ENCODE data around the gene JAK3.

Gene JAK3

DNA sequence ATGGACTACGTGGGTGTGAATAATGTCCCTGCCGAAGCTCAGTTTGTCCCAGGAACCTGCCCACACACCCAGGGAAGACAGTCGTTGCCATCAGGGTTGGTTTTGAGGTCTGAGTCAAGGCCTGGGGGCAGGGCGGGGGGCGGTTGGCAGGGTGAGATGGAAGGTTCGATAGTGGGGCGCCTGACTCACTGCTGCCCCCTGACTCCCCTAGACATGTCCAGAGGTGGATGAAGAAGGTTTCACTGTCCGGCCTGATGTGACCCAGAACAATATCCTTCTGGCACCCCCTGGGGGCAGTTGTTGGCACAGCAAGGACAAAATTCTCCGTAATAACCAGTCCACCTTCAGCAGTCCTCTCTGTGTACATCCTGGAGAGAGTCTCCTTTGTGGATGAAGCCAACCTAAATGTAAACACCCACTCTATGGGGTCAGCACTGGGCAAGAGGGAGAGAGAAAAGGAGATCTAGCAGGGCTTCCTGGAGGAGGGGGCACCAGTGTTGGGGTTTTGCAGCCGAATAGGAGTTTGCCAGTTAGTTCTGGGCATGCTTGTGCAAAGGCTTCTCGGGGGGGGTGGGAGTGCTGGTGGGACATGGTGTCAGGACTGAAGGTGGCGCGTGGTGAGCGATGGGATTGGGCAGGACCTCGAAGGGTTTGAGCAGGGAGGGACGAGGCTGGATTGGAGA, 72.4 kb downstream of the JAK3 start:
- TF ChIP-seq, protein P1, sequence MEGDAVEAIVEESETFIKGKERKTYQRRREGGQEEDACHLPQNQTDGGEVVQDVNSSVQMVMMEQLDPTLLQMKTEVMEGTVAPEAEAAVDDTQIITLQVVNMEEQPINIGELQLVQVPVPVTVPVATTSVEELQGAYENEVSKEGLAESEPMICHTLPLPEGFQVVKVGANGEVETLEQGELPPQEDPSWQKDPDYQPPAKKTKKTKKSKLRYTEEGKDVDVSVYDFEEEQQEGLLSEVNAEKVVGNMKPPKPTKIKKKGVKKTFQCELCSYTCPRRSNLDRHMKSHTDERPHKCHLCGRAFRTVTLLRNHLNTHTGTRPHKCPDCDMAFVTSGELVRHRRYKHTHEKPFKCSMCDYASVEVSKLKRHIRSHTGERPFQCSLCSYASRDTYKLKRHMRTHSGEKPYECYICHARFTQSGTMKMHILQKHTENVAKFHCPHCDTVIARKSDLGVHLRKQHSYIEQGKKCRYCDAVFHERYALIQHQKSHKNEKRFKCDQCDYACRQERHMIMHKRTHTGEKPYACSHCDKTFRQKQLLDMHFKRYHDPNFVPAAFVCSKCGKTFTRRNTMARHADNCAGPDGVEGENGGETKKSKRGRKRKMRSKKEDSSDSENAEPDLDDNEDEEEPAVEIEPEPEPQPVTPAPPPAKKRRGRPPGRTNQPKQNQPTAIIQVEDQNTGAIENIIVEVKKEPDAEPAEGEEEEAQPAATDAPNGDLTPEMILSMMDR (IDR thresholded peaks at IDR 0.05; ENCODE audit: unreplicated experiment in 3 of 3) = peak; percentile 52 to 56 (median 56)
- H3K4me1 Mint-ChIP-seq = no peaks in the 10 kb centered on the region
- H3K27ac Mint-ChIP-seq = no peak overlapping the region
- no peak overlapping the region for H3K4me3 Mint-ChIP-seq
- H3K36me3 Mint-ChIP-seq (ENCODE audit: low read depth) = no peaks in the 10 kb centered on the region
- H3K9me3 Mint-ChIP-seq = no peaks in the 10 kb centered on the region
- H3K27me3 Mint-ChIP-seq (ENCODE audit: low read depth) = peaks cover 36% of the 10 kb centered on the region

Data from nephron (organoid).